Loucy (cell line): Measurements from ENCODE around the gene PIK3CG.

Experiments
- EZH2phosphoT487 ChIP-seq: fragments of 200-600 bp; IDR thresholded peaks from 2 replicates; pipeline ENCODE4 v1.6.1; 2018; ENCODE audit warnings: antibody characterized with exemption, mild to moderate bottlenecking, moderate library complexity, borderline replicate concordance
- TF ChIP-seq, protein P1 (sequence below): fragments of 200-600 bp; sonication (generic); conservative IDR thresholded peaks from 2 replicates; pipeline ENCODE4 v1.5.1; 2014; ENCODE audit warnings: mild to moderate bottlenecking, antibody characterized with exemption, low read length

GRCh38 chr7:106820321-106821217 is 44.5 kb upstream of the PIK3CG start:
- TF ChIP-seq, protein P1, sequence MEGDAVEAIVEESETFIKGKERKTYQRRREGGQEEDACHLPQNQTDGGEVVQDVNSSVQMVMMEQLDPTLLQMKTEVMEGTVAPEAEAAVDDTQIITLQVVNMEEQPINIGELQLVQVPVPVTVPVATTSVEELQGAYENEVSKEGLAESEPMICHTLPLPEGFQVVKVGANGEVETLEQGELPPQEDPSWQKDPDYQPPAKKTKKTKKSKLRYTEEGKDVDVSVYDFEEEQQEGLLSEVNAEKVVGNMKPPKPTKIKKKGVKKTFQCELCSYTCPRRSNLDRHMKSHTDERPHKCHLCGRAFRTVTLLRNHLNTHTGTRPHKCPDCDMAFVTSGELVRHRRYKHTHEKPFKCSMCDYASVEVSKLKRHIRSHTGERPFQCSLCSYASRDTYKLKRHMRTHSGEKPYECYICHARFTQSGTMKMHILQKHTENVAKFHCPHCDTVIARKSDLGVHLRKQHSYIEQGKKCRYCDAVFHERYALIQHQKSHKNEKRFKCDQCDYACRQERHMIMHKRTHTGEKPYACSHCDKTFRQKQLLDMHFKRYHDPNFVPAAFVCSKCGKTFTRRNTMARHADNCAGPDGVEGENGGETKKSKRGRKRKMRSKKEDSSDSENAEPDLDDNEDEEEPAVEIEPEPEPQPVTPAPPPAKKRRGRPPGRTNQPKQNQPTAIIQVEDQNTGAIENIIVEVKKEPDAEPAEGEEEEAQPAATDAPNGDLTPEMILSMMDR, result no peak
- TF ChIP-seq EZH2phosphoT487, result no peak
